Endothelial cell of umbilical vein (primary cell): ENCODE results near the gene ARHGEF11. TPM values are rescaled to one million over a fixed set of nuclear protein-coding genes. Genes with fewer than 3 reads are reported as not detected.

Source experiments
- BruUV-seq: library from RNA; stranded (reverse); fragments of 400-500 nt; replicated peaks from 2 replicates; lab custom pipeline; 2021; lab: Mats Ljungman, UMichigan
- CTCF ChIA-PET: fragments of 300-600, 350-600 bp; sonication (Branson Sonifier 250); formaldehyde crosslinking; loops from one replicate; lab custom pipeline; 2021; ENCODE audit warnings: antibody characterized with exemption, inconsistent platforms; lab: Charles Lee
- POLR2A ChIA-PET: fragments of 300-600, 350-600 bp; sonication (Branson Sonifier 250); formaldehyde crosslinking; loops from one replicate; lab custom pipeline; 2021; ENCODE audit warnings: antibody characterized with exemption, inconsistent platforms; lab: Charles Lee
- DNase-seq: peaks from one replicate; pipeline ENCODE4 v3.0.0-alpha.2; 2011; ENCODE audit warnings: low read depth, low spot score
- FAIRE-seq: peaks from 2 replicates; lab custom pipeline; 2011; peaks lifted over from hg19 to GRCh38; lab: Jason Lieb, UNC
- H2AFZ ChIP-seq: 2 replicates; pipeline ENCODE4 v1.6.0; 2012; ENCODE audit warnings: low read depth, low read length, control low read depth, inconsistent platforms
- H3K27ac ChIP-seq: 2 replicates; pipeline ENCODE4 v1.5.1; 2011; ENCODE audit warnings: low read depth, mild to moderate bottlenecking, control low read depth, low read length, moderate library complexity; ENCODE audit not compliant: insufficient read depth
- H3K27me3 ChIP-seq, 2 experiments: 2 replicates each; pipeline versions ENCODE4 v1.6.0 to v1.6.1; 2011; ENCODE audit warnings: low read length in 2 of 2, mixed read lengths in 1 of 2; ENCODE audit not compliant: control insufficient read depth in 2 of 2, insufficient read depth in 2 of 2
- H3K36me3 ChIP-seq, 2 experiments: 2 replicates in 1 of 2; 3 replicates in 1 of 2; pipeline ENCODE4 v1.5.1; 2011; ENCODE audit warnings: low read length in 2 of 2, mild to moderate bottlenecking in 1 of 2, moderate library complexity in 1 of 2; ENCODE audit not compliant: control insufficient read depth in 2 of 2, insufficient read depth in 2 of 2; ENCODE audit errors: extremely low read depth in 1 of 2
- H3K4me1 ChIP-seq: 3 replicates; pipeline ENCODE4 v1.5.1; 2011; ENCODE audit warnings: mild to moderate bottlenecking, low read length; ENCODE audit not compliant: control insufficient read depth, insufficient read depth; ENCODE audit errors: extremely low read depth
- H3K4me2 ChIP-seq: 2 replicates; pipeline ENCODE4 v1.6.1; 2011; ENCODE audit warnings: low read length, control low read depth, mixed read lengths; ENCODE audit not compliant: insufficient read depth
- H3K4me3 ChIP-seq, 3 experiments: fragments of 200-600 bp in 1 of 3; sonication (generic), shearing (Covaris generic) in 1 of 3; replicated peaks in 1 of 3; 2 replicates each; pipeline ENCODE4 v1.5.1; 2011 to 2016; ENCODE audit warnings: control low read depth in 3 of 3, low read length in 3 of 3, mild to moderate bottlenecking in 2 of 3, inconsistent platforms in 1 of 3, low read depth in 1 of 3, moderate library complexity in 1 of 3; ENCODE audit not compliant: insufficient read depth in 1 of 3
- H3K79me2 ChIP-seq: 2 replicates; pipeline ENCODE4 v1.6.0; 2012; ENCODE audit warnings: low read length, inconsistent platforms; ENCODE audit not compliant: control insufficient read depth, insufficient read depth
- H3K9ac ChIP-seq: replicated peaks from 2 replicates; pipeline ENCODE3; 2011; ENCODE audit warnings: low read length, control low read depth; ENCODE audit not compliant: insufficient read depth; ENCODE audit errors: extremely low read depth
- H3K9me1 ChIP-seq: replicated peaks from 3 replicates; pipeline ENCODE4 v1.6.0; 2011; ENCODE audit warnings: mild to moderate bottlenecking, low read length; ENCODE audit not compliant: control insufficient read depth, insufficient read depth; ENCODE audit errors: extremely low read depth
- H3K9me3 ChIP-seq: replicated peaks from 2 replicates; pipeline ENCODE4 v1.5.1; 2012; ENCODE audit warnings: low read length, inconsistent platforms; ENCODE audit not compliant: control insufficient read depth, insufficient read depth
- H4K20me1 ChIP-seq: replicated peaks from 2 replicates; pipeline ENCODE3; 2011; ENCODE audit warnings: mild to moderate bottlenecking, low read length; ENCODE audit not compliant: control insufficient read depth, insufficient read depth; ENCODE audit errors: extremely low read depth
- CTCF ChIP-seq, 2 donors: IDR thresholded peaks; 1 replicate in 1 of 2; 2 replicates in 1 of 2; pipeline ENCODE4 v1.5.1; 2011; ENCODE audit warnings: low read length in 2 of 2, mild to moderate bottlenecking in 2 of 2, moderate library complexity in 2 of 2, control low read depth in 1 of 2, inconsistent platforms in 1 of 2, low read depth in 1 of 2; ENCODE audit not compliant: insufficient read depth in 1 of 2; ENCODE audit errors: extremely low read depth in 1 of 2
- EZH2 ChIP-seq: IDR thresholded peaks from 2 replicates; pipeline ENCODE4 v1.6.1; 2012; ENCODE audit warnings: borderline replicate concordance, low read depth, mild to moderate bottlenecking, moderate library complexity, low read length, inconsistent platforms; ENCODE audit not compliant: severe bottlenecking
- FOS ChIP-seq: IDR thresholded peaks from 2 replicates; pipeline ENCODE4 v1.6.1; 2011; ENCODE audit warnings: mild to moderate bottlenecking, low read length, moderate library complexity, borderline replicate concordance; ENCODE audit not compliant: insufficient read depth
- GATA2 ChIP-seq: IDR thresholded peaks from 2 replicates; pipeline ENCODE4 v1.7.0; 2011; ENCODE audit warnings: low read depth, mild to moderate bottlenecking, moderate library complexity, mixed read lengths, low read length; ENCODE audit not compliant: insufficient read length, insufficient read depth
- JUN ChIP-seq: IDR thresholded peaks from 2 replicates; pipeline ENCODE4 v1.6.1; 2011; ENCODE audit warnings: borderline replicate concordance, low read depth; ENCODE audit not compliant: insufficient read length, insufficient read depth
- MYC ChIP-seq: IDR thresholded peaks from one replicate; pipeline ENCODE4 v1.6.1; 2011; ENCODE audit warnings: mild to moderate bottlenecking, low read depth, low read length
- POLR2A ChIP-seq: IDR thresholded peaks from 2 replicates; pipeline ENCODE4 v1.6.1; 2012; ENCODE audit warnings: low read depth, mild to moderate bottlenecking, control low read depth, low read length
- dilution Hi-C: fragments of 300-500 bp; cut with MboI; formaldehyde crosslinking; loops from one replicate; pipeline ENCODE4 v1.15.0; 2019; ENCODE audit warnings: low sequenced_read_pairs; ENCODE audit not compliant: extremely low pct_ligation_motif_present
- intact Hi-C: fragments of 100-400 bp; cut with micrococcal nuclease; formaldehyde crosslinking; loops from one replicate; pipeline ENCODE4 v1.10.0; 2022
- polyA plus RNA-seq, 4 experiments: library from polyadenylated mRNA; depleted of rRNA in 3 of 4; stranded (reverse) in 3 of 4; unstranded in 1 of 4; fragments of >200 nt; gene quantifications; 2 replicates each; pipeline versions ENCODE4 v1.2.1 to v1.2.3, GENCODE V29; 2011 to 2012; ENCODE audit warnings: missing spikeins in 1 of 4
- total RNA-seq: library from RNA; stranded (reverse); gene quantifications from 2 replicates; pipeline ENCODE4 v1.2.3, GENCODE V29; 2021
- TF ChIP-seq, protein P1 (sequence below): IDR thresholded peaks from 2 replicates; pipeline ENCODE4 v1.6.1; 2011; ENCODE audit not compliant: insufficient read depth, insufficient read length

The ARHGEF11 gene
- total and polyA plus RNA-seq, 2 donors (not counting 3 experiments of a cell fraction or from before 2014, with no cell fraction given), result 18.2 to 28.0 TPM

DNA sequence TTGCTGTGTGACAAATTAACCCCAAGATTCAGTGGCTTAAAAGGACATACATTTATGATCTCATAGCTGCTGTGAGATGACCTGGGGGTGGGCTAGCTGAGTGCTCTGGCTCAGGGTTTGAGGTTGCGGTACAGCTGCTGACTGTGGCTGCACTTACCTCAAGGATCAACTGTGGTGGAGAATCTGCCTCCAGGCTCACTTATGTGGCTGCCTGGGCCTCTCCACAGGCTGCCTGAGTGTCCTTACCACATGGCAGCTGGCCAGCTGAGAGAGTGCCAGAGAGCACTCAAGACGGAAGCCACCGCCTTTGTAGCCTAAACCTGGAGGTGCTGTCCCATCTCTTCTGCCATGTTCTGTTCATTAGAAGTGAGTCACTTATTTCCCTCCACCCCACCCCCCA, 119.4 kb downstream of the ARHGEF11 start:
- Histone ChIP-seq H3K79me2 (no peaks in the 10 kb centered on the region), H3K36me3 (no peaks in the 10 kb centered on the region), H3K27me3 (peaks cover 26 to 34% of the 10 kb centered on the region in 2 experiments), H4K20me1 (no peaks in the 10 kb centered on the region), H3K9me1 (no peaks in the 10 kb centered on the region), H3K9me3 (no peaks in the 10 kb centered on the region), H3K4me2 (no peak overlapping the region), H3K9ac (no peak overlapping the region), H3K27ac (no peak overlapping the region), H2AFZ (no peak overlapping the region), H3K4me3 (no peak overlapping the region), H3K4me1 (peaks cover 2% of the 10 kb centered on the region)
- CTCF ChIA-PET, result interaction anchor here (2.7 to 11.2 kb wide), 5 partner anchors 34 to 199 kb away, joined by 7 to 312 read pairs (median 56); partner anchors contain the start of genes INSRR, ISG20L2, METTL25B and NTRK1
- intact Hi-C loops, result loop anchor here (2.0 to 5.0 kb wide), 3 partner anchors 65 to 299 kb away; partner anchors contain the start of gene NTRK1
- no TSS peak for BruUV-seq
- POLR2A ChIA-PET, result no interaction called here
- dilution Hi-C loops, result no loop called here
- FAIRE-seq, result peak; percentile 74
- no peak for DNase-seq
- TF ChIP-seq MYC (no peak), GATA2 (no peak), JUN (no peak), FOS (no peak)
- TF ChIP-seq, protein P1, sequence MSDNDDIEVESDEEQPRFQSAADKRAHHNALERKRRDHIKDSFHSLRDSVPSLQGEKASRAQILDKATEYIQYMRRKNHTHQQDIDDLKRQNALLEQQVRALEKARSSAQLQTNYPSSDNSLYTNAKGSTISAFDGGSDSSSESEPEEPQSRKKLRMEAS, result no peak

- no peak overlapping the region for H3K4me2 ChIP-seq
- no peak overlapping the region for H3K9ac ChIP-seq
- peaks cover 26 to 35% of the 10 kb centered on the region in 2 experiments for H3K27me3 ChIP-seq
- H3K4me1 ChIP-seq, result peaks cover 2% of the 10 kb centered on the region
- no TSS peak for BruUV-seq
- no peak for DNase-seq
- dilution Hi-C loops (no loop called here), intact Hi-C loops (loop anchor here (2.0 to 5.0 kb wide), 3 partner anchors 65 to 298 kb away; partner anchors contain the start of gene NTRK1)
- H4K20me1 ChIP-seq, result no peaks in the 10 kb centered on the region
- no peak overlapping the region for H2AFZ ChIP-seq
- no peaks in the 10 kb centered on the region for H3K9me1 ChIP-seq
- no peaks in the 10 kb centered on the region for H3K79me2 ChIP-seq
- FAIRE-seq, result no peak
- TF ChIP-seq MYC (no peak), GATA2 (no peak), POLR2A (no peak), EZH2 (no peak), FOS (no peak), JUN (no peak), CTCF (IDR thresholded peaks at IDR 0.05; ENCODE audit: extremely low read depth in 1 of 2, insufficient read depth in 1 of 2, low read depth in 1 of 2, low read length in 2 of 2) (no peak)
- TF ChIP-seq, protein P1, result no peak
- H3K36me3 ChIP-seq, result no peaks in the 10 kb centered on the region
- H3K4me3 ChIP-seq, result no peak overlapping the region
- CTCF ChIA-PET, result interaction anchor here (1.4 to 11.2 kb wide), 6 partner anchors 33 to 198 kb away, joined by 3 to 312 read pairs (median 51); partner anchors contain the start of genes INSRR, ISG20L2, METTL25B and NTRK1
- POLR2A ChIA-PET, result no interaction called here
- no peaks in the 10 kb centered on the region for H3K9me3 ChIP-seq
- H3K27ac ChIP-seq, result no peak overlapping the region
Measured at GRCh38 chr1:156925154-156926010, 120.2 kb downstream of the ARHGEF11 start.
